Measurements from ENCODE around the gene ATXN2.
A peak's percentile ranks its signal among the peaks of the same experiment; 100 is the strongest.

ATXN2 gene

DNA sequence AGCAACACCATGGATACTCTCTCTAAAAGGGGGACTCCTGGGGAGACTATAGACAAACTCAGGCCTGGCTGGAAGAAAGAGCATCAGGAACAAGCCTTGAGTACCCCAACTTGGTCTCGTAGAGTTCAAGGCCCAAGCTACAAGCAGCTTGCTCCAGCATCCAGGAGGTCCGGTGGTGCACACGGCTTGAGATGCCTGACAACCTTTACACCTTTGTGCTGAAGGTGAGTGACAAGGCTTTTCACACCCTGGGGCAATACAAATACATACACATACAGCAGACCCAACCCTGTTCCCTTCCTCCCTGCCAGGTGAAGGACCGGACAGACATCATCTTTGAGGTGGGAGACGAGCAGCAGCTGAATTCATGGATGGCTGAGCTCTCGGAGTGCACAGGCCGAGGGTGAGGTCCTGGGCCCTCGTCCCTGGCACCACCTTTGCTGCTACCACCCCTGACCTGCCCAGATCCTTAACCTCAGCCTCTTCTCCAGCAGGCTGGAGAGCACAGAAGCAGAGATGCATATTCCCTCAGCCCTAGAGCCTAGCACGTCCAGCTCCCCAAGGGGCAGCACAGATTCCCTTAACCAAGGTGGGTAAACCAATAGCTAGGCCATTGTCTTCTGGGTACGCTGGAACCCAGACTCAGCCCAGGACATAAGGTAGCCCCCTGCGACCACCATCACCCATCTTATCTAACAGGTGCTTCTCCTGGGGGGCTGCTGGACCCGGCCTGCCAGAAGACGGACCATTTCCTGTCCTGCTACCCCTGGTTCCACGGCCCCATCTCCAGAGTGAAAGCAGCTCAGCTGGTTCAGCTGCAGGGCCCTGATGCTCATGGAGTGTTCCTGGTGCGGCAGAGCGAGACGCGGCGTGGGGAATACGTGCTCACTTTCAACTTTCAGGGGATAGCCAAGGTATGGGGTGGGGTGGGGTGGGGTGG is 152.2 kb downstream of the ATXN2 start:
- TF ChIP-seq CEBPB (IDR thresholded peaks at IDR 0.05) (no peak), EP300 (IDR thresholded peaks at IDR 0.05; ENCODE audit: borderline replicate concordance) (no peak)

- TF ChIP-seq MAX (IDR thresholded peaks at IDR 0.05) (no peak), ZBTB7A (IDR thresholded peaks at IDR 0.05; ENCODE audit: low read depth) (no peak), NFIC (IDR thresholded peaks at IDR 0.05) (peak; percentile 52; the same call in 1 of the 2 replicates), CREB1 (IDR thresholded peaks at IDR 0.05; ENCODE audit: low read depth) (no peak), TEAD4 (IDR thresholded peaks at IDR 0.05) (no peak), CEBPB (IDR thresholded peaks at IDR 0.05) (no peak)
- TF ChIP-seq, protein P1, sequence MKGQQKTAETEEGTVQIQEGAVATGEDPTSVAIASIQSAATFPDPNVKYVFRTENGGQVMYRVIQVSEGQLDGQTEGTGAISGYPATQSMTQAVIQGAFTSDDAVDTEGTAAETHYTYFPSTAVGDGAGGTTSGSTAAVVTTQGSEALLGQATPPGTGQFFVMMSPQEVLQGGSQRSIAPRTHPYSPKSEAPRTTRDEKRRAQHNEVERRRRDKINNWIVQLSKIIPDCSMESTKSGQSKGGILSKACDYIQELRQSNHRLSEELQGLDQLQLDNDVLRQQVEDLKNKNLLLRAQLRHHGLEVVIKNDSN (IDR thresholded peaks at IDR 0.05) = no peak
Measured at GRCh38 chr12:111445726-111446581, 153.2 kb downstream of the ATXN2 start.

DNA sequence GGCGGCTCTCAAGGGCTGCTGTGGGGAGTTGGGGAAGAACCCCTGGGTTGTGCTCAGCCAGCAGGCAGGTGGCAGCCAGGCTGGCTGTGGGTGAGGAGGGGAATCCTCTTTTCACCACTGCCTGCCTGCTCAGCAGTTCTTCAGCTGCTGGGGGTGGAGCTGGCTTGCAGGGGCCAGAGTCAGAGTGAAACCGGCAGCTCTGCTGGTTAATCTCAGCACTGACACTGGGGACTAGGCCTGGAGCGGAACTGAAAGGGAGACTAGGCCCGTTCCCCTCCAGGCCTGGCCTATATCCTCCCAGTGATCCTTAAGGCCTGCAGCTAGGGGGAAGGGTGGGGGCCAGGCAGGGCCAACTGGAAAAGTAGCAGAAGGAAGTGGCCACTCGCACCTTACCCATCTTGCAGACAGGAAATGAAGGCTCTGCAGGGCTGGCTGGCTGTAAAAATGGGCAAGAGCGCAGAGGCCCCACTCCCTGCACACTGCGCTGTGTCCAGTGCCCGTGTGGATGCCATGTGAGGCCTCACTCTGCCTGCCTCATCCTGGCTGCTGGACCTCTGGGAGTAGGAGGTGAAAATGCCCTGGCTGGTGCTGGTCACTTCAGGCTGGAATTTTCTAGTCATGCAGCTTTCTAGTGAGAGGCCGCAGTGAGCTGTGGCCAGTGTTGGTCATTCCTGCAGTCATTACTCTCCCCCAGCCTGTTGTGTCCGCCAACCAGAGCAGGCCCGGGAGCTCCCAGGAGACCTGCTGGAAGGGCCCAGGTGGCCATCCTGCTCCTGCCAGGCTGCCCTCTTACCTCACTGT is 154.0 kb downstream of the ATXN2 start:
- TF ChIP-seq CREB1 (IDR thresholded peaks at IDR 0.05; ENCODE audit: low read depth) (no peak), CEBPB (IDR thresholded peaks at IDR 0.05) (no peak)
- TF ChIP-seq, protein P2, sequence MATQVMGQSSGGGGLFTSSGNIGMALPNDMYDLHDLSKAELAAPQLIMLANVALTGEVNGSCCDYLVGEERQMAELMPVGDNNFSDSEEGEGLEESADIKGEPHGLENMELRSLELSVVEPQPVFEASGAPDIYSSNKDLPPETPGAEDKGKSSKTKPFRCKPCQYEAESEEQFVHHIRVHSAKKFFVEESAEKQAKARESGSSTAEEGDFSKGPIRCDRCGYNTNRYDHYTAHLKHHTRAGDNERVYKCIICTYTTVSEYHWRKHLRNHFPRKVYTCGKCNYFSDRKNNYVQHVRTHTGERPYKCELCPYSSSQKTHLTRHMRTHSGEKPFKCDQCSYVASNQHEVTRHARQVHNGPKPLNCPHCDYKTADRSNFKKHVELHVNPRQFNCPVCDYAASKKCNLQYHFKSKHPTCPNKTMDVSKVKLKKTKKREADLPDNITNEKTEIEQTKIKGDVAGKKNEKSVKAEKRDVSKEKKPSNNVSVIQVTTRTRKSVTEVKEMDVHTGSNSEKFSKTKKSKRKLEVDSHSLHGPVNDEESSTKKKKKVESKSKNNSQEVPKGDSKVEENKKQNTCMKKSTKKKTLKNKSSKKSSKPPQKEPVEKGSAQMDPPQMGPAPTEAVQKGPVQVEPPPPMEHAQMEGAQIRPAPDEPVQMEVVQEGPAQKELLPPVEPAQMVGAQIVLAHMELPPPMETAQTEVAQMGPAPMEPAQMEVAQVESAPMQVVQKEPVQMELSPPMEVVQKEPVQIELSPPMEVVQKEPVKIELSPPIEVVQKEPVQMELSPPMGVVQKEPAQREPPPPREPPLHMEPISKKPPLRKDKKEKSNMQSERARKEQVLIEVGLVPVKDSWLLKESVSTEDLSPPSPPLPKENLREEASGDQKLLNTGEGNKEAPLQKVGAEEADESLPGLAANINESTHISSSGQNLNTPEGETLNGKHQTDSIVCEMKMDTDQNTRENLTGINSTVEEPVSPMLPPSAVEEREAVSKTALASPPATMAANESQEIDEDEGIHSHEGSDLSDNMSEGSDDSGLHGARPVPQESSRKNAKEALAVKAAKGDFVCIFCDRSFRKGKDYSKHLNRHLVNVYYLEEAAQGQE (IDR thresholded peaks at IDR 0.05; ENCODE audit: low read depth) = no peak

DNA sequence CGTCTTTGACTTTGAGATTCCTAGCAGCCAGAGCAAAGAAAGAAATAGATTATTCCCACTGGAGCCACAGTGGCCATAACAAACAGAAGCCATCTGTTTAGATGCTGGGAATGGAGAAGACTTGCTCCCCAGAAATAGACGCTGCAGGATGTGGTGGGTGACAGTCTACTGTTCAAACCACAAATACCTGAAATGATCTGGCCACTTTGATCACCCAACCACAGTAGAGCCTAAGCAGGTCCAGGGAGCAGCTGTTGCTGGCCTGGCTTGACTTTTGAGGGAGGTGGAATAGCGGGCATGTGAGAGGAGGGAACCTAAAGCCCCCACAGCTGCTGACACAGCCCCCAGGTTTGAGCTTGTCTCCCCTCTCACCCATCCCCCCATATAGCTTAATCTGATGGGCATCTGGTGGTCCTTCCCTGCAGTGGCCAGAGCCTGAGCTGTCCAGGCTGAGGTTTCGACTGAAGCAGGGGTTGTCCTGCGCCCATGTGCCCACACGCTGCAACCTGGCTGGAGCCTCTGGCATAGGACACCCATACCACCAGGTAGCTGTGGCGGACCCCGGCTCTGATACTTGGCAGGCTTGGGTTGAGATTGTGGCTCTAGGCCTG is 154.7 kb downstream of the ATXN2 start:
- TF ChIP-seq TAF1 (IDR thresholded peaks at IDR 0.05; ENCODE audit: low read depth) (no peak), MAX (IDR thresholded peaks at IDR 0.05) (no peak), FOXM1 (IDR thresholded peaks at IDR 0.05; ENCODE audit: borderline replicate concordance, low read depth) (no peak), YY1 (IDR thresholded peaks at IDR 0.05; ENCODE audit: low read depth) (no peak), CEBPB (IDR thresholded peaks at IDR 0.05) (no peak), TCF12 (IDR thresholded peaks at IDR 0.05; ENCODE audit: low read depth) (no peak), EP300 (IDR thresholded peaks at IDR 0.05; ENCODE audit: borderline replicate concordance) (no peak), EGR1 (IDR thresholded peaks at IDR 0.05) (no peak), CREB1 (IDR thresholded peaks at IDR 0.05; ENCODE audit: low read depth) (no peak), TEAD4 (IDR thresholded peaks at IDR 0.05) (no peak), ZBTB7A (IDR thresholded peaks at IDR 0.05; ENCODE audit: low read depth) (no peak), NFIC (IDR thresholded peaks at IDR 0.05) (no peak), RAD21 (IDR thresholded peaks at IDR 0.05; ENCODE audit: low read depth) (no peak)
- TF ChIP-seq, protein P2 (IDR thresholded peaks at IDR 0.05; ENCODE audit: low read depth) = no peak
- TF ChIP-seq, protein P1 (IDR thresholded peaks at IDR 0.05) = no peak

- TF ChIP-seq TCF12 (IDR thresholded peaks at IDR 0.05; ENCODE audit: low read depth) (no peak), CREB1 (IDR thresholded peaks at IDR 0.05; ENCODE audit: low read depth) (no peak), YY1 (IDR thresholded peaks at IDR 0.05; ENCODE audit: low read depth) (no peak), EGR1 (IDR thresholded peaks at IDR 0.05) (no peak), CEBPB (IDR thresholded peaks at IDR 0.05) (no peak), TEAD4 (IDR thresholded peaks at IDR 0.05) (no peak), EP300 (IDR thresholded peaks at IDR 0.05; ENCODE audit: borderline replicate concordance) (no peak), ZBTB7A (IDR thresholded peaks at IDR 0.05; ENCODE audit: low read depth) (no peak), MAX (IDR thresholded peaks at IDR 0.05) (no peak), RAD21 (IDR thresholded peaks at IDR 0.05; ENCODE audit: low read depth) (no peak), NFIC (IDR thresholded peaks at IDR 0.05) (no peak), TAF1 (IDR thresholded peaks at IDR 0.05; ENCODE audit: low read depth) (no peak), FOXM1 (IDR thresholded peaks at IDR 0.05; ENCODE audit: borderline replicate concordance, low read depth) (no peak)
- TF ChIP-seq, protein P1 (IDR thresholded peaks at IDR 0.05) = no peak
- TF ChIP-seq, protein P2 (IDR thresholded peaks at IDR 0.05; ENCODE audit: low read depth) = no peak
Measured at GRCh38 chr12:111443586-111443985, 155.5 kb downstream of the ATXN2 start.

All from Ishikawa (cell line).